GM18517 (cell line): ENCODE measurements around the gene PRKCE.

Source experiments
- ATAC-seq: cut with Tn5 transposase; IDR thresholded peaks from one replicate; pipeline ENCODE4 v1.9.1; 2021; ENCODE audit warnings: mild to moderate bottlenecking, moderate library complexity; ENCODE audit not compliant: unreplicated experiment

PRKCE gene

DNA sequence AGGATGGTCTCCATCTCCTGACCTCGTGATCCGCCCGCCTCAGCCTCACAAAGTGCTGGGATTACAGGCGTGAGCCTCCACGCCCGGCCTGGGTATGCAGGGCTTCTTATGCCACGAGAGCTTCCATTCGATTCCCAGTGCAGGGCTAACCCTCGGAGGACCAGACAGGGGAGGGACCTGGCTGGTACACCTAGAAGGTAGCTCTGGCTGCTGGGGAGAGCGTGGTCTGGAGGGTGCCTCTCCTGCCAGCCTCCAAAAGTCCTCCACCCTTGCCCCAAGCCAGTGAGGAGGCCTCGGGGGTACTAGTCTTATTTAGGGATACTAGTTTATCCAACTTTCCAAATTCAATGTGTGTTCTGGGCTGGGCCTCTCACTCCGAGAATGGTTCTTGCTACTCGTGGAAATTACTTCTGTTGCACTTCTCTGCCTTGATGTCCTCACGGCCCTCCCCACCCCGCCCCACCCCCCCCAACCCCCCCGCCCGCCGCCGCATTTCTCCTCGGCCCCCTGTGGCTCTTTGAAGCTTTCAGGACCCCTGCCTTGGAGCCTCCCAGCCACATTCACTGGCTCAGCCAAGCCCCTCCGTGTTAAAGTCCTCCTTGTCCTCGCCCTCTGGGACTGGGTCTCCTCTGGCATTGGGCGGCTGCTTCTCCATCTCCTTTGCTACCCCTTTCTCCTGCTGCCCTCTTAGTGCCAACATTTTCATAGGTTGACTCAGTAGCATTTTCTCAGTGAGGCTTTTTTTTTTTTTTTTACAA is 502.7 kb downstream of the PRKCE start:
- no peak for ATAC-seq

DNA sequence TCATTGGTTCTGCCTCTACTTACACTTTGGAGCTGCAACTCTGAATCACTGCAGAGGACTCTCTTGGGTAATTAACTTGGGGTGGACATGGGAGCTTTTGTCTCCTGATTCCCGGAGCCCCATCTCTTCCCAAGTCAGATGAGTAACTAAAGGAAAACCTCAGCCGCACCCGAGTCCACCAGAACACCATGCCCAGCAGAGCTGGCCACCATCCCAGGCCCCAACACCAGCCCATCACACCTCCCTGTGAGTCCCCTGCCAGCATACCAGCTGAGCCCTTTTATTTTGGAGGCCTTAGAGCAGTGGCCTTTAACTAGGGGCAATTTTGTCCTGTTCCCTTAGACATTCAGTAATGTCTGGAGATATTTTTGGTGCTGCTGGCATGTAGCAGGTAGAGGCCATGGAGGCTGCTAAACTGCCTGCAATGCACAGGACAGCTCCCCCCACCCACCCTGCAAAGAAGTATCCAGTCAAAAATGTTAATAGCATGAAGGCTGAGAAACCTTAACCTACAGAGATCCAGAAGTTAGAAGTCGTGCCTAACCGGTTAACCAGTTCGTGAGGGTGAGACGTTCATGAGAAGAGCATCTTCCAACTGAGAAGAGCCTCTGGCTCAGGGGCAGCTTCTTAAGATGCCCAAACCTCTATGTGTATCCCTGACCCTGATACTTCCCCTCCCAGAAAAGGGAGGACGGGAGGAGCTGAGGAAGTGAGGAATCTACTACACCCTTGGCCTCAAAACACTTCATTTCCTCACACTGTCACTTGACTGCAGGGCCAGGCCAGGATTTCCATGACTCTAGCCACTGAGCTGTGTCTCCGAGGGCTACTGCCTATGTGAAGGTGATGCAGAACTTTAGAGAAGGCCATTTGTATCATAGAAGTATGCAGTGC is 505.8 kb downstream of the PRKCE start:
- no peak for ATAC-seq

GRCh38 chr2:46157966-46158310 is 506.5 kb downstream of the PRKCE start:
- no peak for ATAC-seq

DNA sequence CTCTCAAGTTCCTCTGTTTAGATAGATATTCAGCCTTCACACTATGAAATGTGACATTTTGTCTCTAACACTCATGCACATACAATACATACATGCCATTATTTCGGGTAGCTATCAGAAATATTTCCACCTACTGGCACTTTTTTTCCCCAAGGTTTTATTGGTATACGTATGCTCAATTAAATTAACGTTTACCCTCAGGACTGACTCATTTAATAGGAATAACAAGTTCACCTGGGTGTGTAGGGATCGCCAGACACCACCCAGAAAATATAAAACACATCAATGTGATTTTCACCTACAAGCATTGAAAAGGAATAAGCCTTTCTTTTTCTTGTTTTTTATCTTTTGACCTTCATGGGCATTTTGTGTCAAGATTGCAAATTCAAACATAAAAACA is 507.2 kb downstream of the PRKCE start:
- no peak for ATAC-seq

DNA sequence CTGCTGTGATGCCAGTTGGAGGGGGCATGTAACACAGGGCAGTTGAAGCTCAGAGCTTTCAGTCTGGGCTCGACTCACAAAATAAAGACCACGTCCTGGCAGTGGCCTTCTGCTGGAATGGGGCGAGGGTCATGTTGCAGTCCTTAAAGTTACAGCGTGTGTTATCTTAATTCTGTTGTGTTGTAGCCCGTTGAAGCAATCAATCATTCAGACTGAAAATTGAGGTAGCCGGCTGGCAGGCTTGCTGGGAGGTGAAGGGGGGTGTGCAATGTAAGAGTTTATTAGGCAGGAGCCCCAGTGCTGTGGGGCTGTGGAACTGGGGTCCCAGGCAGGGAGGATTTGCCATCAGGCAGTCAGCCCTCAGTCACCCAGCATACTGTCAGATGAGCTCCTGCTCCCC is 508.9 kb downstream of the PRKCE start:
- no peak for ATAC-seq

DNA sequence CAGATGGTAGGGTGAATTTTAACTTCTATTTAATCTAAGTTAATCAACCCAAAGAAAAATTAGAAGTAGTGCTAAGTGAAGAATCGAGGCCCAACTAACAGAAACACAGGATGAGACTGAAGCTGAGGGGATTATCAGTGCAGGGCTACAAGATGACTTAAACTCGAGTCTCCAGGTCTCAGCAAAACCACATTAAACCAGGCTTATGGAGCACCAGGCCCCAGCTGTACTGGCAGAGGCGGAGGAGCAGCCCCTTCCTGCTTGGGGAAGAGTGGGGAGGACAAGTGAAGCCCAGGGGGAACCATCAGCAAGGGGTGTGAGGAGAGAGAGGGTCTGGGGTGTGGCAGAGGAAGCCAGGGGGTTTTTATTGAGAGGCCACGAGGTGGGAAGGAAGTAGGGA is 509.8 kb downstream of the PRKCE start:
- no peak for ATAC-seq

DNA sequence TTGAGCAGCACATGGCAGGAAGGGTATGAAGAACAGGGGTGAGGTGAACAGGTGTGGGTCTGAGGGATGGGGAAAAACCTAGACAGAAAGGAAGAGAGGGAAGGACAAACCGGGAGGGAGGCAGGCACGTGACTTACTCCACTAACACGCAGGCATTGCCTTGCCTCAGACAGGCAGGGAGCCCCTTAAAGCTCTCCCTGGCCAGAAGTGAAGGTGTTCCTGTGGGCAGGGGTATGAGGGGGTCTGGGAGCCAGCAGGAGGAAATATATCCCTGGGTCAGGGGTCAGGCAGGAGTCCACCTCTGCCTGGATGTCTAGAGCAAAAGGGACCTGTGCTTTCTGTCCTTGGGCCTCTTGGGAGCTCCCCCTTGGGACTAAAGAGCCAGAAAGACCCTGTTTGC is 510.4 kb downstream of the PRKCE start:
- no peak for ATAC-seq

DNA sequence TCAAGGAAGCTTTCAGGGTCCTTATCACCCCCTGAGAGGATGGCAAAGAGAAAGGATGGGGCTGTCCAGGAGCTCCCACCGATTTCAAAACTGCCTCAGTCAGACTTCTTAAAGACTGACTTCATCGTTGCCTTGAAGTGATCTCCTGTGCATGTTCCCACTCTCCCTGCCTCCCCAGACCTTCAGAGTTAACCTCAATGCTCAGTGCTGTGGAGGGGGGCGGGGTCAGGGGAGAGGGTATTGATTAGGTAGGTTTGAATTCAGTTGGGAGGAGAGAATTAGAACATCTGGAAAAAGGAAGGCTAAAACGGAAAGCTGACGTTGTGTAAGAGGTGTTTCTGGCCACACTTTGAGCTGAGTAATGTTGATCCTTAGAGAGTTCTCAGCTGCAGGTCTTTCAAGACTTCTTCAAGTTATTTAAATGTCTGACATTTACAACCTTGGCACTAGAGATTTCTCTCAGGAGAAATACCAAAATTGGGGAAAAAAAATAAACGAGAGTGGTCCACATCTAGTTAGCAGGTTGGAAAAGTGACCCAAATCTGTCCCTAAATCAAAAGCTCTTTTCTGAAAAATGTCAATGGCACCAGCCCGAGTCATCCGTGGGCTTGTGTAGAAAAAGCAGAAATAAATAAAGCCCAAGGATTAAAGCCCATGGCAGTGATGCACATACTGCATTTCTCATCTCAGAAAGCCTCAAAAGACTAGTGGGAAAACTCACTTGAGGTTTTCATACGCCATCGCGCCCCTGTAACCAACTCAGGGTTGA is 511.0 kb downstream of the PRKCE start:
- ATAC-seq = no peak

DNA sequence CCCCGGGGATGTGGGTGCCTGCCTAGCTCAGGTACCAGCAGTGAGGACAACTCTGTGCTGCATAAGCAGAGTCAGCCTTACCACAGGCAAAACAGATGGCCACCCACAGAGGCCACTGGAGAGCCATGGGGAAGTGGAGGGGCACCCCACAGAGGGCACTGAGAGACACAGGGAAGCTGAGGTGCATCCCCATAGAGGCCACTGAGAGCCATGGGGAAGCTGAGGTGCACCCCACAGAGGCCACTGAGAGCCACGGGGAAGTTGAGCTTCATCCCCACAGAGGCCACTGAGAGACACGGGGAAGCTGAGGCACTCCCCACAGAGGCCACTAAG is 511.6 kb downstream of the PRKCE start:
- ATAC-seq = no peak

DNA sequence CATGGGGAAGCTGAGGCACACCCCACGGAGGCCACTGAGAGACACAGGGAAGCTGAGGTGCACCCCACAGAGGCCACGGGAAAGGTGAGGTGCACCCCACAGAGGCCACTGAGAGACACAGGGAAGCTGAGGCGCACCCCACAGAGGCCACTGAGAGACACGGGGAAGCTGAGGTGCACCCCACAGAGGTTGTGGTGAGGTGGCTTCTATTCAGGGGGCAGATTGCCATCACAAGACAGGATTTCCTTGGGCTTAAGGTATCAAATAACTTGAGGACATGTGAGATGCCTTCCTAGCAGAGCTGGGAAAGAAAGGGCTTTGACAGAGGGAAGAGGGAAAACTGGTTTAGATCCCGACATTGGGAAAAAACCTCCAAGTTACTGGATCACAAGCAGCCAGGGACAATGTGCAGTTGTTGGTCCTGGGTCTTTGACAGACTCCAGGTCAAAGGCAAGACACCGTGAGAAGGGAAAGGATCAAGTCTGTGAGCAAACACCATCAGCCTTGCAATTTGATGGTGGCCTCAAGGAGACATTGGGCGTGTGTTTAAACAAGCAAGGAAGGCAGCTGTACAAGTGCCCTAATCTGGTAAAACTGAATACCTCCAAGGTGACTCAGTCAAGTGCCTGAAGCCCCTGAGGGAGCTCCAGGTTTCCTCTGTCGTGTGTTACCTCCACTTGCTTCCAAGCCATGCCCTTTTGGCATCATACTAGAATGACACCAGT is 512.5 kb downstream of the PRKCE start:
- ATAC-seq = no peak

DNA sequence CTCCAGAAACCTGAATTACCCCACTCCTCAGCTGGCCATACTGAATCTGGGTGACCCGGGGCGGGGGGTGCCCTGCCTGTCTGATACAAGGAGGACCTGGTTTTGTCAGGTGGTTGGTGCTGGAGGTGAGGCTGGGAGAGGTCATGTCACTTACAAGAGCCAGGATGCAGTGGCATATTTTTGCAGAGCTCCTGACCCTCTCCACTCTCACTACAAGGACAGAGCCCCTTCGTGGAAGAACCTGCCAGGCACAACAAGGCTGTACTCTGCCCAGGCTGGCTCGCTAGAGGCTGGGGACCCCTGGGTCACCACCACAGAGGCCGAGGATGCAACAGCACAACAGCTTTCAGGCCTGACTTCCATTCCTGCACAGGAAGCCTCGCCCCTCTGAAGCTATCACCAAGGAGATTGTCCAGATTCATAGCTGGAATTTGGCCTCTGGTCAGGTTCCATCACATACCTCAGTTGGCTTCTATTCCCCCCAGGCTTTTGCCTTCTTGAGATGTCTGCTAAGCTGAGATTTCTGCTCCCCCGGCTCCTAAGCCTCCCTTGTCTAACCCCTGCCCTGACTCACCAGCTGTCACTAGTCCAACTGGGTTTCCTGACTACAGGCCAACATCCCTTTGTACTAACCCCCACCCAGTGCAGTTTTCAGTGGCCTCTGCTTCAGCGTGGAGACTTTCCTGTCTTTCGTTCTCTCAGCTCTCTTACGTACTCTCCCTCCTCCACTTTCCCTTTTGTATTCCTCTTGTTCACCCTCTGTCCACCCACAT is 513.2 kb downstream of the PRKCE start:
- no peak for ATAC-seq

DNA sequence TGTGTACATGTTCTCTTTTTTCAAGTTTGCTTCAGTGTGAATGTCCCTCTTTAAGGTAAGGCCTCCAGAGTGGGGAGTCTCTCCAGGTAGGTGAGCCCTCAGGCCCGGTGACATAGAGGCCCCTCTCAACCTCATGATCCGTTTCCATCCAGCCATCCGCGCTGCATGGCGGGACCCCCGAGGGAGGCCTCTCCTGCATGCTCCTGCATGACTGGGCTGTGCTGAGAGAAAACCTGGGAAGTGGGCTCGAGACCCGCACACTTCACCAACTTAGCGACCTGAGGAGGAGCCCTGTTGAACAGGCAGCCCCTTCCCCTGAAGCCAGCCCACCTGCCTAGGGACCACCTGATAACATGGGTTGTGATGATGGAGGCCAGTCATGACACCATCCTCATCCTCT is 514.4 kb downstream of the PRKCE start:
- no peak for ATAC-seq

DNA sequence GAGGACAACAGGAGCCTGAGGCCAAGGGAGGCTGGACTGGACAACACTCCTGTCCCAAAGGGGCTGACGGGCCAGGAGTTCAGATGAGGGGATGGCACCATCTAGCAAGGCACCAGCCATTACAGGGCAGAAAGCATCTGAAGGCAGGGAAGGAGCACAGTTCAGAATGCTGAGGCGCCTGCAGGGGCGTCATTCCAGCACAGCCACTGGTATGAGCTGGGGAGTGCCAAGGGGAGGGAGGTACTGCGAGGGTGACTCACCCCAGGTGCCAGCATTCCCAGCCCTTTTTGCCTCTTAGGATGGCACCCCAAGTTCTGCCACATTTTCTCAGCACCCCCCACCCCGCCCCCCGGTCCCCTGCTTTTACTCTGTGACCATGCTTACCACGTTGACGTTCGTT is 515.9 kb downstream of the PRKCE start:
- no peak for ATAC-seq

DNA sequence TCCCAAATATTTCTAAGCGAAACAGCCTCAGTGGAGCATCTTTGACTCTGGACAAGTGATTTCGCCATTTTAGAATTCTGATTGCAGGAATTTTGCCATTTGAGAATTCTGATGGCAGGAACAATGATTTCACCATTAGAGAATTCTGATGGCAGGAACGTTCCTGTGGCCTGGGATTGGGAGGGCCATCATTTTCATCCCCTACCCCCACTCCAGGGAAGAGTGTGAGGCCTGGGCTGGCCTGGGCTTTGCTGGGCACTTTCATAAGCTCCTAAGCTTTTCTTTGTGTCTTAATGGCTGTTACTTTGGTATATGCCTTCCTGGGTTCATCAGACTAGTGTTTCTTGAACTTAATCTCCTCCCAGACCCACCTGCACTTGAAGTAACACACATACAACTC is 516.4 kb downstream of the PRKCE start:
- ATAC-seq = no peak

- no peak for ATAC-seq
Observed at GRCh38 chr2:46169467-46169866, 518.0 kb downstream of the PRKCE start.

DNA sequence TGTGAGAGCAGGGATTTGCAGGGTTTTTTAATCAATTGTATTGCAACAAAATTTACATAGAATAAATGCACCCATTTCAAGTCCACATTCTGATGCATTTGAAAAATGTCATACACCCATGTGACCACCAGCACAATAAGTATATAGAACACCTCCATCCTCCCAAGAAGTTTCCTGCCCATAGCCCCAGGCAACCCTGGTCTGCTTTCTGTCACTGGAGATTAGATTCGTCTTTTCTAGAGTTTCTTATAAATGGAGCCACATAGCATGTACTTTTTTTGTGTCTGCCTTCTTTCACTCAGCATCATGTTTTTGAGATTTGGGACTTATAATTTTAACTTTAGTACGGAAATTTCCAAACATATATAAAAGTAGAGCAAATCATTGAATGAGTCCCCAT is 518.6 kb downstream of the PRKCE start:
- ATAC-seq = no peak

DNA sequence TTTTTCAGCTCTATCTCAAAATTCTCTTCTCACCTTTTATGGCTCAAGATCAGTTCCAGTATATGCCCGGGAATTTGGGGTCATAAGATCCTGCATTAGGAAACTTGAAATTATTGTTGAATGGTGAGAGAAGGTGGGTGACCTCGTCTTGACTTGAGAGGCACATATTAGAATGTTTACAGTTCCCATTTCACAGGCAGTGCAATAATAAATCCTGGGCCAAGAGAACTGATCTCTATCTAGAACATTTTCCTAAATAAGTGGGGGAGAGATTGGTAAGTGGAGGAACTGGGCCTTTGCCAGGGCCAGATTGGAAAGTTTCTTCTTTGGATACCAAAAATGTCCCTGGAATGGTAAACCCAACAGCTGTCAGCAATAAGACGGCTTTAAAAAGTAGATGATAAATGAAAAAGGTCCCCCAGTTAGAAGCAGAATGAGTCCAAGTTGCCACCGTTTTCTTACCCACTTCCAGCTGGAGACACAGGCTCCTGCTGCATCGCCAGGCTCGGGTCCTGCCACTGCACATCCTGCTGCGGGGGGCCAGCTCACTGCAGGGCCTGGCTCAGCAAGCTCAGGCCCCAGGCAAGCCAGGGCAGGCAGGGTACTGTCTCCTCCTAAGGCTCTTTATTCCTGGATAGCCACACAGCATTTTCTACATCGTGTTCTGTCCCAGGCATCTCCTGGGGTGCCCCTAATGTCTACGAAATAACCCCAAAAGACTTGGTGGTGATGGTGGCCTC is 519.3 kb downstream of the PRKCE start:
- ATAC-seq = no peak

- no peak for ATAC-seq
Observed at GRCh38 chr2:46171411-46171953, 520.0 kb downstream of the PRKCE start.

DNA sequence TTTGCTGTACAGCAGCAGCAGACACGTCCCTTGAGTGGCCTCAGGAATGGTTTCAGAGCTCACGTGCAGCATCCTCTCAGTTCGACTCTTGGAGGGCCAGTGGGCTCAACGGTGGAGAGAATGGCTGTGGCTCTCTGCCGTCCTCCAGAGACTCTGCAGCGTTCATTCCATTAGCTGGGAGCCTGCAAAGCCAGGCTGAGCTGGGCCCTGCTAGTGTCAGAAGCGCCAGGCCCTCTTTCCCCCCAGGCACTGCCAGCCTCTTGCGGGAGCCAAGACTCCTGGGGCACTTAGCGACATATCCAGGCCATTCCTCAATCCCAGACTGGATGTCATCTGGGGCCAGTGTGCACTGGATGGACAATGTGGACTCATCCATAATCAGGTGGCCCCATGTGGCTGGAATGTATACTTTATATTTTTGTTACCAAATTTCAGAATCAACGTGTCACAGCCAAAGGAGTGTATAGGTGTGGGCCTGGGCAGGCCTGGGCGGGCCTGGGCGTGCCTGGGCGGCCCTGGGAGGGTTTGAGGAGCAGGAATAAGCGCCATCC is 520.6 kb downstream of the PRKCE start:
- no peak for ATAC-seq
